Small intestine (tissue), 7 donors: ENCODE data around the gene P4HB. TPM values are rescaled to one million over a fixed set of nuclear protein-coding genes. Genes with fewer than 3 reads are reported as not detected.

Experiments
- DNase-seq, 2 donors: peaks; one replicate each; pipeline versions ENCODE4 v3.0.0 to v3.0.0-alpha.2; 2013
- FAIRE-seq: peaks from 2 replicates; lab custom pipeline; 2012; peaks lifted over from hg19 to GRCh38; lab: Jason Lieb, UNC
- H3K27ac ChIP-seq, 3 donors: one replicate each; pipeline ENCODE4 v1.5.1; 2013; ENCODE audit warnings: low read length in 2 of 3, mild to moderate bottlenecking in 2 of 3, control low read depth in 1 of 3, inconsistent platforms in 1 of 3, low read depth in 1 of 3, moderate library complexity in 1 of 3
- H3K27me3 ChIP-seq, 3 donors: one replicate each; pipeline ENCODE4 v1.6.1; 2013; ENCODE audit warnings: low read length in 3 of 3, inconsistent platforms in 1 of 3; ENCODE audit not compliant: control insufficient read depth in 3 of 3, insufficient read depth in 3 of 3
- H3K36me3 ChIP-seq, 3 donors: one replicate each; pipeline ENCODE4 v1.6.1; 2013; ENCODE audit warnings: low read length in 3 of 3, inconsistent platforms in 1 of 3, low read depth in 1 of 3, mild to moderate bottlenecking in 1 of 3, moderate library complexity in 1 of 3; ENCODE audit not compliant: control insufficient read depth in 3 of 3, insufficient read depth in 2 of 3
- H3K4me1 ChIP-seq, 3 donors: one replicate each; pipeline ENCODE4 v1.6.1; 2013; ENCODE audit warnings: low read length in 2 of 3, inconsistent platforms in 1 of 3, low read depth in 1 of 3, mild to moderate bottlenecking in 1 of 3, moderate library complexity in 1 of 3; ENCODE audit not compliant: control insufficient read depth in 3 of 3, insufficient read depth in 2 of 3
- H3K4me3 ChIP-seq, 3 donors: one replicate each; pipeline ENCODE4 v1.5.1; 2013; ENCODE audit warnings: low read length in 3 of 3, control low read depth in 1 of 3, inconsistent platforms in 1 of 3, low read depth in 1 of 3, mild to moderate bottlenecking in 1 of 3, moderate library complexity in 1 of 3
- H3K9me3 ChIP-seq, 2 donors: one replicate each; pipeline ENCODE4 v1.6.1; 2013; ENCODE audit warnings: low read depth in 1 of 2, low read length in 1 of 2; ENCODE audit not compliant: control insufficient read depth in 2 of 2, insufficient read depth in 1 of 2
- whole genome bisulfite sequencing, 3 donors: extraction: QIAGEN DNeasy Blood & Tissue Kit; methylation state at CpG; one replicate each; pipeline ENCODE4 v1.1.7; 2013; 5-methylcytosine and 5-hydroxymethylcytosine counted together
- polyA plus RNA-seq, 4 donors: library from polyadenylated mRNA; stranded (reverse) in 3 of 4; unstranded in 1 of 4; fragments of 200-250 nt in 3 of 4; fragments of 120-200 nt in 1 of 4; gene quantifications; one replicate each; pipeline versions ENCODE4 v1.2.1 to v1.2.3, GENCODE V29; 2013
- donor health status: healthy with polysubstance abuse.
- donor health status: control.
- donor health status: control.
- donor health status: Bipolar disorder and iron deficiency.
- donor health status: healthy.

P4HB gene
- polyA plus RNA-seq, 4 donors, result 792 to 1,191 (median 1,005) TPM

GRCh38 chr17:81884520-81884919 is 24.2 kb upstream of the P4HB start:
- FAIRE-seq (no peak), DNase-seq (no peak)
- Histone ChIP-seq H3K4me3 (no peak overlapping the region), H3K36me3 (peaks cover 13 to 87% (median 18%) of the 10 kb centered on the region in 3 donors), H3K27me3 (no peaks in the 10 kb centered on the region), H3K9me3 (no peaks in the 10 kb centered on the region), H3K4me1 (peaks cover 0 to under 1% (median 0%) of the 10 kb centered on the region in 3 donors), H3K27ac (no peak overlapping the region)
- WGBS, 3 donors, result 76 to 89% (median 85%) methylated on average over 11 of the region's 11 CpGs

GRCh38 chr17:81879121-81879520 is 18.8 kb upstream of the P4HB start:
- Histone ChIP-seq H3K27ac (no peak overlapping the region), H3K36me3 (peaks cover 0 to 47% (median 2%) of the 10 kb centered on the region in 3 donors), H3K27me3 (no peaks in the 10 kb centered on the region), H3K4me1 (no peaks in the 10 kb centered on the region), H3K4me3 (no peak overlapping the region), H3K9me3 (no peaks in the 10 kb centered on the region)
- no peak for DNase-seq
- no peak for FAIRE-seq
- WGBS, 3 donors, result 87 to 96% (median 91%) methylated on average over 5 of the region's 5 CpGs

- FAIRE-seq, result no peak
Measured at GRCh38 chr17:81878294-81878693, 18.0 kb upstream of the P4HB start.

DNA sequence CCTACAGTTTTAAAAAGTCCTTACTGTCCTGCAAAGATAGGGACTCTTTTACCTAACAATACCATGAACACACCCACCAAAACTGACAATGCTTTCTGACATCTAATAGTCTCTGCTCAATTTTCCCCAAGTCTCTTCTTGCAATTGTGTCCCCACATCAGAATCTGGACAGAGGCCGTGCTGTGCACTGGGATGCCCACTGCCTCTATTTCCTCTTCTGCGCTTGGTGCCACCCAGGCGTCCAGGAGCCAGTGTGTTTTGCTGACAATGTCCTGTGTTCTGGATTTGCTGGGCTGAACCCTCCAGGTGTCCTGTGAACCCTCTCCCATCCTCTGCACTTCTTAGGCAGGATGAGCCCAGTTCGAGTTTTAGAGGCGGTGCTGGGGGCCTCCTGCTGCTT is 17.2 kb upstream of the P4HB start:
- Histone ChIP-seq H3K36me3 (peaks cover 0 to 43% (median 2%) of the 10 kb centered on the region in 3 donors), H3K9me3 (no peaks in the 10 kb centered on the region), H3K4me3 (no peak overlapping the region), H3K27me3 (no peaks in the 10 kb centered on the region), H3K4me1 (no peaks in the 10 kb centered on the region), H3K27ac (no peak overlapping the region)
- FAIRE-seq (no peak), DNase-seq (no peak)
- WGBS, 3 donors, result 97 to 98% (median 98%) methylated on average over 5 of the region's 5 CpGs

More at GRCh38 chr17:81878294-81878693, 18.0 kb upstream of the P4HB start:
- peaks cover 0 to 41% (median 2%) of the 10 kb centered on the region in 3 donors for H3K36me3 ChIP-seq
- H3K27ac ChIP-seq, result no peak overlapping the region
- WGBS, 3 donors, result 90 to 97% (median 91%) methylated on average over 3 of the region's 3 CpGs
- no peak for DNase-seq
- no peaks in the 10 kb centered on the region for H3K9me3 ChIP-seq
- H3K4me3 ChIP-seq, result no peak overlapping the region
- no peaks in the 10 kb centered on the region for H3K27me3 ChIP-seq
- no peaks in the 10 kb centered on the region for H3K4me1 ChIP-seq

GRCh38 chr17:81871387-81872230 is 11.3 kb upstream of the P4HB start:
- DNase-seq (peak; percentile 91 to 95), FAIRE-seq (no peak)
- H3K27ac ChIP-seq, result peak overlapping the region; percentile 88 to 100 (median 99)
- no peaks in the 10 kb centered on the region for H3K27me3 ChIP-seq
- WGBS, 3 donors, result 0 to 1% (median 1%) methylated on average over 72 to 86 of the region's 86 CpGs
- H3K4me3 ChIP-seq, result peak overlapping the region; percentile 78 to 98 (median 94)
- H3K36me3 ChIP-seq, result peaks cover 4 to 43% (median 7%) of the 10 kb centered on the region in 3 donors
- peaks cover 0 to 40% (median 4%) of the 10 kb centered on the region in 3 donors for H3K4me1 ChIP-seq
- H3K9me3 ChIP-seq, result no peaks in the 10 kb centered on the region

DNA sequence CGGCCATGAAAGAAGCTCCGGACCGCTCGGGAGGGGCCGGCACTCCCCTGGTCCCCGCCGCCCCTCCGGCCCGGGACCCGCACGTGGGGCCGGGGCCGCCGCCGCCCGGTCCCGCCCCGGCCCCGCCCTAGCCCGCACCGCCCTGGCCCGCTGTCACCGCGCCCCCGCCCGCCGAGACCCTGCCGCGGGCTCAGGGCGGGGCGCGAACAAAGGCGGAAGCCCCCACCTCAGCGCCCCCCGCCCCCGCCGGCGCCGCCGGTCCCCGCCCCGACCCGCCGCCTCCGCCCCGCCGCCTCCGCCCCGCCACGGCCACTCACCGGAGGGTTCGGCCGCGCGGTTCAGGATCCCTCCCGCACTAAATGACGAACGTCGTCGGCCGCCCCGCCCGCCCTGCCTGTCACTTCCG is 10.6 kb upstream of the P4HB start, which contains the start of gene ARHGDIA:
ARHGDIA (minus strand) TSS at position 357 of the 406 bp plus-strand sequence. CDS start 1,407 bp downstream, outside the sequence.
- H3K9me3 ChIP-seq, result no peaks in the 10 kb centered on the region
- 0 to 1% (median 1%) methylated on average over 13 to 64 of the region's 64 CpGs for WGBS, 3 donors
- FAIRE-seq (no peak), DNase-seq (peak in 1 of 2 donors; percentile 15)
- peaks cover 0 to 46% (median 4%) of the 10 kb centered on the region in 3 donors for H3K4me1 ChIP-seq
- H3K36me3 ChIP-seq, result peaks cover 4 to 49% (median 7%) of the 10 kb centered on the region in 3 donors
- H3K27ac ChIP-seq, result peak within 1 kb of the TSS; percentile 92 to 100 (median 99)
- no peaks in the 10 kb centered on the region for H3K27me3 ChIP-seq
- H3K4me3 ChIP-seq, result peak within 1 kb of the TSS; percentile 78 to 98 (median 94)

DNA sequence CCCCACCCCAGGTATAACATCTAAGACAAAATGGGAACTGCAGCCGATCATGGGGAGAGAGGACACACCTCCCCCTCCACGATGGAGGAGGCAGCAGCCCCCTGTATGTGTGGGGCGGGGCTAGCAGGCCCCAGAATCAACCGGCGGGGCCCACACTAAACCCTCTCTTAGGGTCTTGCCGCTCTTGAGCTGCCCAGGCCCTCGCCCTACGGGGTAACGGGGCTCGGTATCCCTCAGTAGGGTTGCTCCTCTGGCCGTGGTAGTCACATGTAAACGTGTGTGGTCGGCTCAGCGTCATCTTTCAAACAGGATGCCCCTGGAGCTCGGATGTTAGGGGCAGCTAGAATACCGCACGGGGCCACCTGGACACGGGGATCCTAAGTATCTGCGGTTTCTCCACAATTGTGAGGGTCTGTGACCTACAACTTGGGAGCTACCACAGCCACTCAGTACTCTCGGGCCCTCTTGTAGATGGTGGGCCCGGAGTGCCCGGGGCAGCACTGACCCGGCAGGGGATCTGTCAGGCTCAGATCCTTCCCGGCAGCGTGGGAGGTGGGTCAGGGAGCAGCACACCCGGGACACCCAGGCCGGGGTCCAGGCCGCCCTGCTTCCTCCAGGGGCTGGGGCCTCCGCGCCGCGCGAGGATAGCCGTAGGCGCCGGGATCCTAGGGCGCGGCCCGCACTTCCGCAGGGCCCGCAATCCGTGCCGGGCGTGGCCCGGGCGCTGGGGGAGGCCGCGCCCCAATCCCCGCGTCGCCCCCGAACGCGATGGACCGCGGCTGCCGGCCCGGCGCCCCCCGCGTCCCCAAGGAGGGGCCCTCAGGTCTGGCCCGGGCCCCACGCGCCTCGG is 10.0 kb upstream of the P4HB start:
- FAIRE-seq, result no peak
- Histone ChIP-seq H3K36me3 (peaks cover 4 to 56% (median 7%) of the 10 kb centered on the region in 3 donors), H3K4me1 (peaks cover 0 to 53% (median 4%) of the 10 kb centered on the region in 3 donors), H3K27ac (peak overlapping the region; percentile 92 to 100 (median 99)), H3K27me3 (no peaks in the 10 kb centered on the region), H3K4me3 (peak overlapping the region; percentile 78 to 98 (median 94)), H3K9me3 (no peaks in the 10 kb centered on the region)
- 1 to 3% (median 2%) methylated on average over 43 to 65 of the region's 65 CpGs for WGBS, 3 donors
- DNase-seq, result peak; percentile 59 to 79
